GM23248 (cell line): ENCODE data around the gene HEY2. TPM values are rescaled to one million over a fixed set of nuclear protein-coding genes. Genes with fewer than 3 reads are reported as not detected.
A peak's percentile ranks its signal among the peaks of the same experiment; 100 is the strongest.
"Not testable (repeated sequence)": the region's sequence is repeated elsewhere in the genome, so short reads cannot be mapped to it uniquely, and the experiment has no call there.

ENCODE experiments used
- DNase-seq: peaks from one replicate; pipeline ENCODE4 v3.0.0-alpha.2; 2015
- H2AFZ ChIP-seq: fragments of 200-600 bp; sonication (generic); 2 replicates; pipeline ENCODE4 v1.6.1; 2016; ENCODE audit warnings: antibody characterized with exemption
- H3F3A ChIP-seq: fragments of 200-600 bp; sonication (generic); 2 replicates; pipeline ENCODE4 v1.6.1; 2016; ENCODE audit warnings: mild to moderate bottlenecking, antibody characterized with exemption, mixed run types; ENCODE audit not compliant: insufficient read depth
- H3K27ac ChIP-seq: fragments of 200-600 bp; sonication (generic); 2 replicates; pipeline ENCODE4 v1.5.1; 2016; ENCODE audit warnings: mild to moderate bottlenecking
- H3K27me3 ChIP-seq: fragments of 200-600 bp; sonication (generic); replicated peaks from 2 replicates; pipeline ENCODE4 v1.6.1; 2016; ENCODE audit warnings: mild to moderate bottlenecking; ENCODE audit not compliant: insufficient read depth
- H3K36me3 ChIP-seq: fragments of 200-600 bp; sonication (generic); 2 replicates; pipeline ENCODE4 v1.6.1; 2016; ENCODE audit warnings: low read depth, mild to moderate bottlenecking
- H3K4me1 ChIP-seq: fragments of 200-600 bp; sonication (generic); 2 replicates; pipeline ENCODE4 v1.6.1; 2016; ENCODE audit warnings: mild to moderate bottlenecking; ENCODE audit not compliant: insufficient read depth
- H3K4me2 ChIP-seq: fragments of 200-600 bp; sonication (generic); one replicate; pipeline ENCODE4 v1.6.1; 2016; ENCODE audit warnings: mild to moderate bottlenecking; ENCODE audit not compliant: unreplicated experiment
- H3K4me3 ChIP-seq: fragments of 200-600 bp; sonication (generic); 2 replicates; pipeline ENCODE4 v1.5.1; 2016; ENCODE audit warnings: mild to moderate bottlenecking
- H3K79me2 ChIP-seq: fragments of 200-600 bp; sonication (generic); 2 replicates; pipeline ENCODE4 v1.6.1; 2016; ENCODE audit warnings: mild to moderate bottlenecking; ENCODE audit not compliant: insufficient read depth
- H3K9ac ChIP-seq: fragments of 200-600 bp; sonication (generic); 2 replicates; pipeline ENCODE4 v1.6.1; 2016; ENCODE audit warnings: mild to moderate bottlenecking
- H3K9me2 ChIP-seq: fragments of 200-600 bp; sonication (generic); 2 replicates; pipeline ENCODE4 v1.6.1; 2016; ENCODE audit warnings: mixed run types, mild to moderate bottlenecking, moderate library complexity; ENCODE audit not compliant: insufficient read depth
- H3K9me3 ChIP-seq: fragments of 200-600 bp; sonication (generic); one replicate; pipeline ENCODE4 v1.6.1; 2017; ENCODE audit warnings: low read depth
- H4K20me1 ChIP-seq: fragments of 200-600 bp; sonication (generic); 2 replicates; pipeline ENCODE4 v1.6.0; 2016; ENCODE audit not compliant: insufficient read depth
- EZH2 ChIP-seq: fragments of 200-600 bp; sonication (generic); IDR thresholded peaks from 2 replicates; pipeline ENCODE4 v1.6.1; 2018; ENCODE audit warnings: antibody characterized with exemption, mild to moderate bottlenecking; ENCODE audit not compliant: insufficient read depth, poor library complexity, severe bottlenecking
- EZH2phosphoT487 ChIP-seq: fragments of 200-600 bp; sonication (generic); IDR thresholded peaks from 2 replicates; pipeline ENCODE4 v1.6.1; 2018; ENCODE audit warnings: antibody characterized with exemption, moderate library complexity, mild to moderate bottlenecking, low read depth; ENCODE audit not compliant: insufficient read depth
- WGBS, 2 experiments: methylation state at CpG; one replicate each; pipeline ENCODE4 v1.1.6; 2015 to 2017; ENCODE audit warnings: low lambda C conversion rate in 2 of 2, low coverage in 1 of 2; ENCODE audit errors: missing lambda C conversion rate in 2 of 2; 5-methylcytosine and 5-hydroxymethylcytosine counted together
- in situ Hi-C: fragments of 300-500 bp; cut with MboI; formaldehyde crosslinking; loops from 2 replicates; pipeline ENCODE4 v1.15.0; 2020
- polyA plus RNA-seq: library from polyadenylated mRNA; unstranded; fragments of >200 nt; fragmentation: Nextera tagmentation; extraction: Ambion mirVana; gene quantifications from 2 replicates; pipeline ENCODE4 v1.2.1, GENCODE V29; 2016
- total RNA-seq: library from RNA; depleted of rRNA; stranded (reverse); fragments of >200 nt; shearing (Covaris generic); gene quantifications from 2 replicates; pipeline ENCODE4 v1.2.3, GENCODE V29; 2014

Gene HEY2
- total and polyA plus RNA-seq, 2 experiments from 2014 or later: not detected

- H3K27ac ChIP-seq: 0 out of 2 replicates have a peak overlapping the region, but pooled peaks have one; percentile 5
- WGBS, 2 experiments: 73 to 92% methylated on average over 5 of the region's 5 CpGs
- H3K4me3 ChIP-seq: no peak overlapping the region
- in situ Hi-C loops: no loop called here
- no peak overlapping the region for H3K9ac ChIP-seq
- no peaks in the 10 kb centered on the region for H3K9me2 ChIP-seq
- no peak overlapping the region for H2AFZ ChIP-seq
- H3K4me1 ChIP-seq: peaks cover 20% of the 10 kb centered on the region
- no peaks in the 10 kb centered on the region for H3K36me3 ChIP-seq
- no peak overlapping the region for H3K4me2 ChIP-seq
- no peaks in the 10 kb centered on the region for H3K9me3 ChIP-seq
- TF ChIP-seq EZH2 (no peak), EZH2phosphoT487 (no peak)
- H3F3A ChIP-seq: 0 out of 2 replicates have a peak, but pooled peaks cover 3% of the 10 kb centered on the region
- peaks cover 18% of the 10 kb centered on the region for H3K79me2 ChIP-seq
- DNase-seq: peak; percentile 18
- no peaks in the 10 kb centered on the region for H4K20me1 ChIP-seq
- H3K27me3 ChIP-seq: no peaks in the 10 kb centered on the region
These were observed 49.5 kb downstream of the HEY2 start for GRCh38 chr6:125798734-125799508.

GRCh38 chr6:125802383-125802782 lies 53.0 kb downstream of the HEY2 start:
- H3K4me2 ChIP-seq: no peak overlapping the region
- TF ChIP-seq EZH2 (no peak), EZH2phosphoT487 (no peak)
- WGBS, 2 experiments: 92 to 93% methylated on average over 2 of the region's 2 CpGs

GRCh38 chr6:125802943-125803377 lies 53.5 kb downstream of the HEY2 start:
- 0 out of 2 replicates have a peak, but pooled peaks cover 3% of the 10 kb centered on the region for H3F3A ChIP-seq
- 56 to 59% methylated on average over 4 of the region's 4 CpGs for WGBS, 2 experiments
- H2AFZ ChIP-seq: no peak overlapping the region
- no peaks in the 10 kb centered on the region for H3K9me3 ChIP-seq
- H3K9ac ChIP-seq: no peak overlapping the region
- H4K20me1 ChIP-seq: no peaks in the 10 kb centered on the region
- H3K9me2 ChIP-seq: no peaks in the 10 kb centered on the region
- H3K27me3 ChIP-seq: no peaks in the 10 kb centered on the region
- H3K27ac ChIP-seq: no peak overlapping the region
- in situ Hi-C loops: no loop called here
- peaks cover 9% of the 10 kb centered on the region for H3K4me1 ChIP-seq
- H3K79me2 ChIP-seq: peaks cover 10% of the 10 kb centered on the region; the same call in 1 of the 2 replicates
- DNase-seq: no peak
- TF ChIP-seq EZH2 (no peak), EZH2phosphoT487 (no peak)
- no peaks in the 10 kb centered on the region for H3K36me3 ChIP-seq
- H3K4me2 ChIP-seq: no peak overlapping the region
- no peak overlapping the region for H3K4me3 ChIP-seq

More at GRCh38 chr6:125802383-125802782, 53.0 kb downstream of the HEY2 start:
- no peaks in the 10 kb centered on the region for H3K27me3 ChIP-seq
- in situ Hi-C loops: no loop called here
- 0 out of 2 replicates have a peak, but pooled peaks cover 3% of the 10 kb centered on the region for H3F3A ChIP-seq
- no peak for DNase-seq
- H3K9ac ChIP-seq: no peak overlapping the region
- no peaks in the 10 kb centered on the region for H3K9me3 ChIP-seq
- no peaks in the 10 kb centered on the region for H4K20me1 ChIP-seq
- H3K4me3 ChIP-seq: no peak overlapping the region
- H3K27ac ChIP-seq: no peak overlapping the region
- H3K4me1 ChIP-seq: peaks cover 9% of the 10 kb centered on the region
- H3K9me2 ChIP-seq: no peaks in the 10 kb centered on the region
- no peak overlapping the region for H2AFZ ChIP-seq
- peaks cover 10% of the 10 kb centered on the region; the same call in 1 of the 2 replicates for H3K79me2 ChIP-seq
- H3K36me3 ChIP-seq: no peaks in the 10 kb centered on the region

- no peaks in the 10 kb centered on the region for H3K27me3 ChIP-seq
- DNase-seq: no peak
- no peak overlapping the region for H2AFZ ChIP-seq
- H3K4me3 ChIP-seq: no peak overlapping the region
- no peaks in the 10 kb centered on the region for H3K9me3 ChIP-seq
- no peaks in the 10 kb centered on the region for H4K20me1 ChIP-seq
- no peaks in the 10 kb centered on the region for H3F3A ChIP-seq
- TF ChIP-seq EZH2phosphoT487: no peak
- TF ChIP-seq EZH2: no peak
- in situ Hi-C loops: no loop called here
- no peaks in the 10 kb centered on the region for H3K36me3 ChIP-seq
- peaks cover 2% of the 10 kb centered on the region; the same call in 1 of the 2 replicates for H3K4me1 ChIP-seq
- no peak overlapping the region for H3K27ac ChIP-seq
- H3K9me2 ChIP-seq: no peaks in the 10 kb centered on the region
- H3K9ac ChIP-seq: no peak overlapping the region
- peaks cover 10% of the 10 kb centered on the region; the same call in 1 of the 2 replicates for H3K79me2 ChIP-seq
- H3K4me2 ChIP-seq: no peak overlapping the region
These were observed 54.8 kb downstream of the HEY2 start for GRCh38 chr6:125804264-125804663.

GRCh38 chr6:125804866-125805425 lies 55.5 kb downstream of the HEY2 start:
- H3K4me1 ChIP-seq, in situ Hi-C loops, H3K27ac ChIP-seq, DNase-seq, H4K20me1 ChIP-seq, H3K9me2 ChIP-seq, H2AFZ ChIP-seq, H3K4me3 ChIP-seq, H3K36me3 ChIP-seq, H3F3A ChIP-seq, H3K9ac ChIP-seq, H3K27me3 ChIP-seq, H3K9me3 ChIP-seq, H3K4me2 ChIP-seq: not testable (repeated sequence)
- peaks cover 14% of the 10 kb centered on the region; the same call in 1 of the 2 replicates for H3K79me2 ChIP-seq
- WGBS, 2 experiments: 88 to 93% methylated on average over 10 of the region's 10 CpGs
